Measurements from ENCODE around the gene DGKD. TPM values are rescaled to one million over a fixed set of nuclear protein-coding genes. Genes with fewer than 3 reads are reported as not detected.
"Not testable (repeated sequence)": the region's sequence is repeated elsewhere in the genome, so short reads cannot be mapped to it uniquely, and the experiment has no call there.

The DGKD gene
- total RNA-seq, 2 experiments from 2014 or later = 44.2 to 46.4 TPM

DNA sequence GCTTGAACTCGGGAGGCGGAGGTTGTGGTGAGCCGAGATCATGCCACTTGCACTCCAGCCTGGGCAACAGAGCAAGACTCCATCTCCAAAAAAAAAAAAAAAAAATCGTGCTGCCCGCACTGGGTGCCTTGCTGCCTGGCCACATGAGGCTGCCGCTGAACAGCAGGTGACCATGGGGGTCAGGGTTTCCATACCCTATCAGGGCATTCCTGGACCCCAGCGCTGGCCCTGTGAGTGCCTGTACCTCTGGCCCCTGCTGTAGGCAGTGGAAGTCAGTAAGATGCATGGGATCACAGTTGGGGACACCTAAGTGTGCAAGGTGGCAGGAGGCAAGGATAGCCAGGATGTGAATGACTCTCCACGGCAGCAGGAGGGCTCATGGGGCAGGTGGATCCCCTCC lies 27.8 kb upstream of the DGKD start:
- H3K4me1 Mint-ChIP-seq (ENCODE audit: low read depth) = peaks cover 14% of the 10 kb centered on the region
- no peaks in the 10 kb centered on the region for H3K9me3 Mint-ChIP-seq
- intact Hi-C loops (cut with micrococcal nuclease) = no loop called here
- ChIA-PET CTCF (no interaction called here), POLR2A (no interaction called here)
- no peak for DNase-seq
- H3K27me3 Mint-ChIP-seq = no peaks in the 10 kb centered on the region
- H3K36me3 Mint-ChIP-seq = no peaks in the 10 kb centered on the region
- H3K27ac Mint-ChIP-seq = no peak overlapping the region
- H3K4me3 Mint-ChIP-seq = no peak overlapping the region

DNA sequence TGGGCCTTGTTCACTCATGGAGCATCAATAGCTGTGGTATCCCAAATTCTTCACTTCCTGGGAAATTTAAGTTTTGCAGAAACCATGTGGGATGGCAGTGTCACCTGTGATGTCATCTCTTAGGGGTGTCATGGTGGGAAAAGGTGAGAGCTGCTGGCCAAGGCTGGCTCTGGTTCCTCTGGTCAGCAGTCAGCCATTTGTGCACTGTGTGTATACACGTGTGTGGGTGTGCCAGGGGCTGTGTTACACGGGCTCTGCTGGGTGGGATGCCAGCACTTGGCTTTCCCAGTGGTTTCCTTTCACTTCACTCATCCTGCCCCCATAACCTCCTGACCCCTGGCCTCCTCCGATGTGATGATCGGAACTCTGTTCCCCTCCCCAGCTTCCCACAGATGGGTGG lies 25.4 kb upstream of the DGKD start:
- ChIA-PET CTCF (no interaction called here), POLR2A (no interaction called here)

DNA sequence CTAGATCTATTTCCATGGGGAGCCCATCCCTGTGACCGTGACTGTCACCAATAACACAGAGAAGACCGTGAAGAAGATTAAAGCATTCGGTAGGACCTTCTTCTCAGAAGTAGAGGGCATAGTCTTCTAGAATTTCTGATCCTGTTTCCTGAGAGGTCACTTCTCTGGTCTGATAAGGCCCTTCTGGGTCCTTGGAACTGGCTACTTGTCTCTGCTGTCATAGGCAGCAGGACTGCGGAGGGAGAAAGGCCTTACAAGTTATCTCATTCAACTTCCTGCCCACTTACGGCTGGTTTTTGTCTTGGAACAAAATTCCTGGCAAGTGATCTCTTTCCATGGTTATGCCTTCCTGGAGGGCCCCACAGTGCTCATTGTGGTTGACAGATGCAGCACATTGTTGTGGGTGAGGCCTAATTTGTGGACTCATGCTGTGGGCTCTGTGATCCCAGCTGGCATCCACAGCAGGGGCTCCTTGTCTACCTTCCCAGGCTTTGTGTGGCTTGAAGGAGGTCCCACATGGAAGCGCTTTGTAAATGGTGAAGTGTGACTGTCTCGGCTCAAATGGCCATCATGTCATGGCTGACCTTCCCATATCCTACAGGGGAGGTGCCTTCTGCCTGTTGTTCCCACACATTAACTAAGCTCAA lies 24.7 kb upstream of the DGKD start:
- Mint-ChIP-seq H3K36me3 (no peaks in the 10 kb centered on the region), H3K27me3 (no peaks in the 10 kb centered on the region), H3K4me1 (ENCODE audit: low read depth) (peaks cover 23% of the 10 kb centered on the region), H3K4me3 (no peak overlapping the region), H3K27ac (no peak overlapping the region), H3K9me3 (no peaks in the 10 kb centered on the region)
- POLR2A ChIA-PET = no interaction called here
- DNase-seq = no peak
- CTCF ChIA-PET = no interaction called here
- intact Hi-C loops (cut with micrococcal nuclease) = loop anchor here (5.0 kb wide), 1 partner anchor 62 kb away; no protein-coding TSS in a partner anchor

More for the DNA sequence above, 25.4 kb upstream of the DGKD start:
- Mint-ChIP-seq H3K27me3 (no peaks in the 10 kb centered on the region), H3K36me3 (no peaks in the 10 kb centered on the region), H3K27ac (no peak overlapping the region), H3K4me3 (no peak overlapping the region), H3K9me3 (no peaks in the 10 kb centered on the region), H3K4me1 (ENCODE audit: low read depth) (peaks cover 20% of the 10 kb centered on the region)
- no peak for DNase-seq
- intact Hi-C loops (cut with micrococcal nuclease) = no loop called here

DNA sequence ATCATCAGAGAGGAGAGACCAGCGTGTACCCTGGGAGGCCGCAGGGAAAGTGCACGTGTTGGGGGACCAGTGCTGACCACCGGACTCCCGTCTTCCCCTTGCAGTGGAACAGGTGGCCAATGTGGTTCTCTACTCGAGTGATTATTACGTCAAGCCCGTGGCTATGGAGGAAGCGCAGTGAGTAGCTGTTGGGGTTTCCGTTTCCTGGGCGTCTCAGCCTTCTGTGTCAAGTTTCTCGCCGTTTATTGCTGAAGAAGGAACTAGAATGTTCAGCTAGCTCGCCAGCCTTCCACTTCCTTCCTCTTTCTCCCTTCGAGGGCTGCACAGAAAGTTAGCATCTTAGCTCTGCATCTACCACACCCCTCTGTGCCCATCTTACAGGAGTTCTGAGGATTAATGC lies 22.8 kb upstream of the DGKD start:
- Mint-ChIP-seq H3K36me3 (no peaks in the 10 kb centered on the region), H3K27me3 (no peaks in the 10 kb centered on the region), H3K4me1 (ENCODE audit: low read depth) (peaks cover 31% of the 10 kb centered on the region), H3K9me3 (no peaks in the 10 kb centered on the region), H3K27ac (peak overlapping the region; percentile 88), H3K4me3 (peak overlapping the region; percentile 1)
- ChIA-PET POLR2A (interaction anchor here (1.1 kb wide), 1 partner anchor 22 kb away, joined by 3 read pairs; no protein-coding TSS in a partner anchor), CTCF (interaction anchor here (1.0 to 2.2 kb wide), 3 partner anchors 12 to 112 kb away, joined by 4 to 11 read pairs (median 10); no protein-coding TSS in a partner anchor)
- peak; percentile 81 for DNase-seq
- intact Hi-C loops (cut with micrococcal nuclease) = loop anchor here (5.0 kb wide), 1 partner anchor 64 kb away; no protein-coding TSS in a partner anchor

DNA sequence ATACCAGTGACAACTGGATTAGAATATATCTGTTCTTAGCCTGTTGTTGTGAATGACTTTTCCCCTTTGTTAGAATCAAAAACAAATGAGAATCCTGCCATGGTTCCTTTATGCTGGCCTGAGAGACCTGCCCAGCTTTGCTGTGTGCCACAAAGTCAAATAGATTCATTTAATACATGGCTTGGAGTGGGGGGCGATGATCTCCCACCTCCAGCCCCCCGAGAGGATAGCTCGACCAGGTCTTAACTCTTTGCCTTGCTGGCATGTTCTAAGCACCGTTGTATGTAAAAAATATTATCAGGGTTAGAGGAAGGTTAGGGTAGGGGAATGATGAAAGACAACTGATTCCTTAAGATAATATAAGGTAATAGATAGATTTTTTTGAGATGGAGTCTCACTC lies 22.2 kb upstream of the DGKD start:
- Mint-ChIP-seq H3K9me3 (no peaks in the 10 kb centered on the region), H3K27ac (peak overlapping the region; percentile 88), H3K4me3 (no peak overlapping the region), H3K27me3 (no peaks in the 10 kb centered on the region), H3K36me3 (no peaks in the 10 kb centered on the region), H3K4me1 (ENCODE audit: low read depth) (peaks cover 31% of the 10 kb centered on the region)
- intact Hi-C loops (cut with micrococcal nuclease) = loop anchor here (5.0 kb wide), 1 partner anchor 65 kb away; no protein-coding TSS in a partner anchor
- DNase-seq = no peak
- ChIA-PET POLR2A (interaction anchor here (1.1 kb wide), 1 partner anchor 22 kb away, joined by 3 read pairs; no protein-coding TSS in a partner anchor), CTCF (interaction anchor here (0.9 to 2.2 kb wide), 4 partner anchors 12 to 111 kb away, joined by 3 to 11 read pairs (median 7); no protein-coding TSS in a partner anchor)

DNA sequence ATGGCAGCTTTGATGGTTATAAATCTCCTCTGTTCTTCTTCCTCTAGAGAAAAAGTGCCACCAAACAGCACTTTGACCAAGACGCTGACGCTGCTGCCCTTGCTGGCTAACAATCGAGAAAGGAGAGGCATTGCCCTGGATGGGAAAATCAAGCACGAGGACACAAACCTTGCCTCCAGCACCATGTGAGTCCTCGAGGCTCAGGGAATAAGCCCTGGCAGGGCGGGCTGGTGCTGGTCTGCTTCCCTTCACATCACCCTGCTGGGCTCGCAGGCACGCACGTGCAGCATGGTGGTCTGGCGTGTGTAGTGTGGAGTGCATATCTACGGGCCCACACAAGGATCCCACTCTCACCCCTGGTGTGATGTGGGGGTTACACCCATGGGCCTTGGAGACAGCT lies 19.4 kb upstream of the DGKD start:
- Mint-ChIP-seq H3K36me3 (no peaks in the 10 kb centered on the region), H3K4me1 (ENCODE audit: low read depth) (peaks cover 29% of the 10 kb centered on the region), H3K9me3 (no peaks in the 10 kb centered on the region), H3K4me3 (no peak overlapping the region), H3K27ac (no peak overlapping the region), H3K27me3 (peaks cover 1% of the 10 kb centered on the region)
- intact Hi-C loops (cut with micrococcal nuclease) = loop anchor here (5.0 kb wide), 1 partner anchor 68 kb away; no protein-coding TSS in a partner anchor
- CTCF ChIA-PET = no interaction called here
- POLR2A ChIA-PET = no interaction called here
- no peak for DNase-seq

DNA sequence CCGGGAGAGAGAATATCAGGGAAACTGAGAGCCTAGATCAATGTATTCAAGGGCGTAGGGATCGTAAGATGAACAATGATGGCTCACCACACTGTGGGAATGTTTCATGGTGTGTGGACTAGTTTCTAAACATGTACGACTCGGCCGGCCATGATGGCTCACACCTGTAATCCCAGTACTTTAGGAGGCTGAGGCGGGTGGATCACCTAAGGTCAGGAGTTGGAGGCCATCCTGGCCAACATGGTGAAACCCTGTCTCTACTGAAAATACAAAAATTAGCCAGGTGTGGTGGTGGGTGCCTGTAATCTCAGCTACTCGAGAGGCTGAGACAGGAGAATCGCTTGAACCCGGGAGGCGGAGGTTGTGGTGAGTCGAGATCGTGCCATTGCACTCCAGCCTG lies 18.2 kb upstream of the DGKD start:
- POLR2A ChIA-PET, CTCF ChIA-PET, DNase-seq: not testable (repeated sequence)

DNA sequence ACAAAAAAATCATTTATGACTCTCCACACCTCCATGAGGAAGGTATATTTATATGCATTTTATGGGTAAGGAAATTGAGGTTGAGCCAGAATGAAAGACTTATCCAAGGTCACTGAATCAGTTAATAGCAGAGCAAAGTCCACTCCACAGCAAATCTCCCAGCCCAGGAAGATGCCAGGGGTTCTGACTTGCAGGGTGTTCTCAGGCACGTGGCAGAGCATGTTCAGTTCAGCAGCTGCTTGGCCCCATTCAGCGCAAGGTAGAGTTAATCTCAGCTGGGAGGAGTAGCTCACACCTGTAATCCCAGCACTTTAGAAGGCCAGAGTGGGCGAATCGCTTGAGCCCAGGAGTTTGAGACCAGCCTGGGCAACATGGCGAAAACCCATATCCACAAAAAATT lies 17.8 kb upstream of the DGKD start:
- Mint-ChIP-seq H3K27me3 (peaks cover 1% of the 10 kb centered on the region), H3K9me3 (no peaks in the 10 kb centered on the region), H3K36me3 (no peaks in the 10 kb centered on the region), H3K27ac (no peak overlapping the region), H3K4me3 (no peak overlapping the region), H3K4me1 (ENCODE audit: low read depth) (peaks cover 20% of the 10 kb centered on the region)
- DNase-seq = no peak
- ChIA-PET POLR2A (no interaction called here), CTCF (interaction anchor here (0.7 kb wide), 1 partner anchor 638 kb away, joined by 3 read pairs; no protein-coding TSS in a partner anchor)
- intact Hi-C loops (cut with micrococcal nuclease) = no loop called here

More for the DNA sequence above, 18.2 kb upstream of the DGKD start:
- H3K27me3 Mint-ChIP-seq; H3K9me3 Mint-ChIP-seq; intact Hi-C loops (cut with micrococcal nuclease); H3K36me3 Mint-ChIP-seq; H3K4me3 Mint-ChIP-seq; H3K27ac Mint-ChIP-seq: not testable (repeated sequence)
- peaks cover 25% of the 10 kb centered on the region for H3K4me1 Mint-ChIP-seq (ENCODE audit: low read depth)

DNA sequence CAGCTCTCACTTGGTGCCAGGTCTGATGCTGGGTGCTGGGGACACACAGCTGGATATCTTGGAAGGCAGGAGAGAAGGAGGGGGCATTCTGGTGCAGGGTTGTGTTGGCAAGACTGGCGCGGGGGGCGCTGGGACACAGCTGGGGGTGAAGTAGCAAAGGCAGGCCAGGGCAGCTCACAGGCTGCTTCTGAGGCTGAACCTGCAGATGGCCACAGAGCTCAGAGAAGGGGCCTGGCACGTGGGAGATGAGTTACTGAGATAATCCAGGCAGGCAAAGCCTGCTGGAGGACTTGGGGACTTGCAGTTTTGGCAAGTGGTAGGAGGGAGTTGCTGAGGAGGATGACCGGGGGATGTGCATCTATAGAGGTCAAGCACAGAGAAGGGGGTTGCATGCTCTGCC lies 16.2 kb upstream of the DGKD start:
- Mint-ChIP-seq H3K27ac (peak overlapping the region; percentile 39), H3K9me3 (no peaks in the 10 kb centered on the region), H3K4me3 (no peak overlapping the region), H3K36me3 (no peaks in the 10 kb centered on the region), H3K4me1 (ENCODE audit: low read depth) (peaks cover 12% of the 10 kb centered on the region), H3K27me3 (peaks cover 1% of the 10 kb centered on the region)
- no peak for DNase-seq
- intact Hi-C loops (cut with micrococcal nuclease) = no loop called here
- CTCF ChIA-PET = no interaction called here
- POLR2A ChIA-PET = interaction anchor here (0.8 kb wide), 1 partner anchor 16 kb away, joined by 3 read pairs; the partner anchor contains the start of gene DGKD

DNA sequence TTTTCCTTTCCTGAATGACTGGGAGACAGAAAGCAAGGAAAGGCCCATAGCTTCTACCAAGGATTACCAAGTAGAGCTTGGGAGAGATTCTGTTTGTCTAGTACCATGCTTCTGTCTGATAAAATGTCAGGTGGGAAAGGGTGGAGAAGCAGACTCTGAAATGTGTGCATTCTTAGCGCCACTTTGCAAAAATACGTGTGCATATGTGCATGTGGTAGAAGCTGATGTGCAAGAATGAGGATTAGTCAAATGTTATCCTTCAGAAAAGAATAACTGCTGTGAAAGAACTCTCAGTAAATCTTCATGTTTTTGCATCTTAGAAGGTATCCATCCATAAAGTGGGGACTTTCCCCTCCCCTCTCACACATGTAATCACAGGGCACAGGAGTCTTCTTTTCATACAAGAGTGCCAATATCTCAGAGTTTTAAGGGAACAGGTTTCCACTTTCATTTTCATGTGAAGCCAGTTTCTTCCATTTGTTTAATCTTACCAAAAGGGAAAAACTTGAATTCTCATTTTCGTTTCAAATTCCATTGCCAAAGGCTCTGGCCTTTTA lies 15.4 kb upstream of the DGKD start:
- intact Hi-C loops (cut with micrococcal nuclease) = no loop called here
- Mint-ChIP-seq H3K9me3 (no peaks in the 10 kb centered on the region), H3K27ac (no peak overlapping the region), H3K4me3 (no peak overlapping the region), H3K36me3 (no peaks in the 10 kb centered on the region), H3K27me3 (peaks cover 1% of the 10 kb centered on the region), H3K4me1 (ENCODE audit: low read depth) (peaks cover 11% of the 10 kb centered on the region)
- no peak for DNase-seq
- ChIA-PET POLR2A (no interaction called here), CTCF (no interaction called here)

DNA sequence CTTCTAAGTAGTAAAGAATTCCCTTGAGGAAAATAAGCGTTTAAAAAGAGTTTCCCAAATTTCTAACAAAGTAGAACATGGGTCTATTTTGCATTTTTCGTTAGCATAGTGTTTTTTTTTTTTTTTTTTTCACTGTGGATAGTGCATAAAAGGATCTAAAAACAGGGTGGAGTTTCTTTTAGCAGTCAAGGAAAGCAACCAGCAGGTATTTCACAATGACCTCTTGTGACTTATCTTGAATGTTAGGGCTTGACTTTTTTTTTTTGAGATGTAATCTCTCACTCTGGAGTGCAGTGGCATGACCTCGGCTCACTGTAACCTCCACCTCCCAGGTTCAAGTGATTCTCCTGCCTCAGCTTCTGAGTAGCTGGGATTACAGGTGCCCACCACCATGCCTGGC lies 14.9 kb upstream of the DGKD start:
- Mint-ChIP-seq H3K9me3 (no peaks in the 10 kb centered on the region), H3K36me3 (no peaks in the 10 kb centered on the region), H3K4me3 (no peak overlapping the region), H3K4me1 (ENCODE audit: low read depth) (peaks cover 8% of the 10 kb centered on the region), H3K27me3 (peaks cover 1% of the 10 kb centered on the region), H3K27ac (no peak overlapping the region)
- no peak for DNase-seq
- ChIA-PET POLR2A (no interaction called here), CTCF (no interaction called here)
- intact Hi-C loops (cut with micrococcal nuclease) = no loop called here

DNA sequence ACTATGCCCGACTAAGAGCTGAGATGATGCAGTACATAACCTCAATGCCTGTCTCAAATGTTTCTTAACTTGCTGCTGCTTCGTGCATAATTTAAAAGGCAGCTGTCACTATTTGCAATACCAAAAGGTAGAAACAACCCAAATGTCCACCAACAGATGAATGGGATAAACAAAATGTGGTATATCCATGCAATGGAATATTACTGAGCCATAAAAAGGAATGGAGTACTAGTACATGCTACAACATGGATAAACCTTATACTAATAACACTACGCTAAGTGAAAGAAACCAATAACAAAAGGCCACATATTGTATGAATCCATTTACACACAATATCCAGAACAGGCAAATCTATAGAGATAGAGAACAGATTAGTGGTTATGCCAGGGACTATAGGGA lies 13.0 kb upstream of the DGKD start:
- intact Hi-C loops (cut with micrococcal nuclease) = no loop called here
- ChIA-PET CTCF (interaction anchor here (0.7 kb wide), 1 partner anchor 1794 kb away, joined by 3 read pairs; no protein-coding TSS in a partner anchor), POLR2A (no interaction called here)
- Mint-ChIP-seq H3K27ac (no peak overlapping the region), H3K4me3 (no peak overlapping the region), H3K36me3 (no peaks in the 10 kb centered on the region), H3K9me3 (no peaks in the 10 kb centered on the region), H3K4me1 (ENCODE audit: low read depth) (no peaks in the 10 kb centered on the region), H3K27me3 (peaks cover 1% of the 10 kb centered on the region)
- DNase-seq = no peak

DNA sequence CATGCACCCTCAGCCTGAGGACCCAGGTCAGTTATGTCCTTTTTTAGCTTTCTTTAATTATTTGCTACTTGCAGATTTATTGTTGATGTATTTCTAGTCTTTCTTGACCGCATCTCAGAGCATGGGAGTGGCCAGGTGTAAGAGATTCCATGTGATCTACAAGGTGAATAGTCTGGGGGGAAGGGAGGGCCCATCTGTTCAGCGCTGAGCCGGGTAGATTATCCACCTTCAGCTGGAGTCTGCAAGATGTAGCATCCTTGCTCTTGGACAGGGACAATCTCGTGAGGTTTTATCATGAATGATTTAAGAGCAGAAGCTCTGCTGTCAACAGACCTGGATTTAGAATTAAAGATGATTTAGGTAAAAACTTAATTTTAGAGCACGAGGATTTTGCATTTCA lies 12.0 kb upstream of the DGKD start:
- intact Hi-C loops (cut with micrococcal nuclease) = no loop called here
- Mint-ChIP-seq H3K4me3 (no peak overlapping the region), H3K36me3 (no peaks in the 10 kb centered on the region), H3K27ac (no peak overlapping the region), H3K9me3 (no peaks in the 10 kb centered on the region), H3K27me3 (peaks cover 1% of the 10 kb centered on the region), H3K4me1 (ENCODE audit: low read depth) (no peaks in the 10 kb centered on the region)
- DNase-seq = no peak
- ChIA-PET CTCF (no interaction called here), POLR2A (no interaction called here)

Measured in activated CD4-positive, alpha-beta memory T cell treated with anti-CD3 and anti-CD28 coated beads for 36 hours (primary cell).